ENCODE results near the gene USP43.

- no peak for TF ChIP-seq CTCF (IDR thresholded peaks at IDR 0.05)
- no peak for TF ChIP-seq POLR2A (IDR thresholded peaks at IDR 0.05)
These were observed 8.8 kb upstream of the USP43 start for GRCh38 chr17:9636501-9636900.
